H9 (cell line): ENCODE measurements around the gene COLQ. TPM values are rescaled to one million over a fixed set of nuclear protein-coding genes. Genes with fewer than 3 reads are reported as not detected.
"Not testable (repeated sequence)": the region's sequence is repeated elsewhere in the genome, so short reads cannot be mapped to it uniquely, and the experiment has no call there.

Source experiments
- DNase-seq: peaks from one replicate; pipeline ENCODE4 v3.0.0-alpha.2; 2017
- H2AFZ ChIP-seq: one replicate; pipeline ENCODE4 v1.6.1; 2013; ENCODE audit warnings: mild to moderate bottlenecking, low read length, control low read depth, moderate library complexity
- H2AK5ac ChIP-seq: 2 replicates; pipeline ENCODE4 v1.6.1; 2013; ENCODE audit warnings: low read length, control low read depth, mixed read lengths; ENCODE audit not compliant: insufficient read length
- H2BK120ac ChIP-seq: one replicate; pipeline ENCODE4 v1.6.1; 2013; ENCODE audit warnings: low read depth, mild to moderate bottlenecking, low read length, control low read depth, inconsistent platforms; ENCODE audit not compliant: poor library complexity, severe bottlenecking
- H2BK12ac ChIP-seq: 2 replicates; pipeline ENCODE4 v1.6.1; 2013; ENCODE audit warnings: low read length, control low read depth, mixed read lengths, low read depth; ENCODE audit not compliant: insufficient read length
- H2BK15ac ChIP-seq: 2 replicates; pipeline ENCODE4 v1.6.1; 2013; ENCODE audit warnings: low read depth, low read length, control low read depth
- H2BK20ac ChIP-seq: one replicate; pipeline ENCODE4 v1.6.1; 2013; ENCODE audit warnings: low read depth, mild to moderate bottlenecking, low read length, control low read depth, inconsistent platforms; ENCODE audit not compliant: poor library complexity, severe bottlenecking
- H2BK5ac ChIP-seq: 2 replicates; pipeline ENCODE4 v1.6.1; 2013; ENCODE audit warnings: low read length, control low read depth, mixed read lengths; ENCODE audit not compliant: insufficient read length
- H3K14ac ChIP-seq: 2 replicates; pipeline ENCODE4 v1.6.1; 2013; ENCODE audit warnings: low read length, control low read depth; ENCODE audit not compliant: insufficient read depth
- H3K18ac ChIP-seq: 2 replicates; pipeline ENCODE4 v1.6.1; 2013; ENCODE audit warnings: low read depth, mild to moderate bottlenecking, mixed read lengths, low read length, control low read depth; ENCODE audit not compliant: insufficient read length
- H3K23ac ChIP-seq: 2 replicates; pipeline ENCODE4 v1.6.1; 2013; ENCODE audit warnings: low read length, control low read depth, mixed read lengths, low read depth; ENCODE audit not compliant: insufficient read length
- H3K23me2 ChIP-seq: 2 replicates; pipeline ENCODE4 v1.6.1; 2013; ENCODE audit warnings: low read depth, mild to moderate bottlenecking, mixed read lengths, low read length, control low read depth; ENCODE audit not compliant: insufficient read length, poor library complexity, severe bottlenecking
- H3K27ac ChIP-seq: 2 replicates; pipeline ENCODE4 v1.5.1; 2013; ENCODE audit warnings: low read length, control low read depth, mixed read lengths, low read depth; ENCODE audit not compliant: insufficient read length
- H3K27me3 ChIP-seq: 2 replicates; pipeline ENCODE4 v1.6.1; 2013; ENCODE audit warnings: low read length, control low read depth, inconsistent platforms; ENCODE audit not compliant: insufficient read depth
- H3K4ac ChIP-seq: 2 replicates; pipeline ENCODE4 v1.6.1; 2013; ENCODE audit warnings: low read depth, mild to moderate bottlenecking, control low read depth, inconsistent platforms, low read length, moderate library complexity
- H3K4me1 ChIP-seq: 2 replicates; pipeline ENCODE4 v1.6.1; 2013; ENCODE audit warnings: low read length, control low read depth, inconsistent platforms; ENCODE audit not compliant: insufficient read depth
- H3K4me2 ChIP-seq: 2 replicates; pipeline ENCODE4 v1.6.1; 2013; ENCODE audit warnings: low read length, control low read depth, mixed read lengths; ENCODE audit not compliant: insufficient read length, insufficient read depth
- H3K56ac ChIP-seq: 2 replicates; pipeline ENCODE4 v1.6.1; 2013; ENCODE audit warnings: low read depth, mild to moderate bottlenecking, mixed read lengths, low read length, control low read depth; ENCODE audit not compliant: insufficient read length
- H3K79me1 ChIP-seq: 2 replicates; pipeline ENCODE4 v1.6.1; 2013; ENCODE audit warnings: low read depth, mild to moderate bottlenecking, moderate library complexity, low read length, control low read depth, inconsistent platforms; ENCODE audit not compliant: insufficient read depth, poor library complexity, severe bottlenecking
- H3K79me2 ChIP-seq: 2 replicates; pipeline ENCODE4 v1.6.1; 2013; ENCODE audit warnings: low read length, control low read depth, inconsistent platforms; ENCODE audit not compliant: insufficient read depth
- H3K9ac ChIP-seq: 2 replicates; pipeline ENCODE4 v1.6.1; 2013; ENCODE audit warnings: low read length, control low read depth, mixed read lengths; ENCODE audit not compliant: insufficient read length; ENCODE audit errors: extremely low read depth
- H3K9me3 ChIP-seq: one replicate; pipeline ENCODE4 v1.6.1; 2013; ENCODE audit warnings: low read depth, low read length, inconsistent platforms; ENCODE audit not compliant: control insufficient read depth
- H3T11ph ChIP-seq: one replicate; pipeline ENCODE4 v1.6.1; 2013; ENCODE audit warnings: mild to moderate bottlenecking, low read length, control low read depth, inconsistent platforms
- H4K20me1 ChIP-seq: one replicate; pipeline ENCODE4 v1.6.1; 2013; ENCODE audit not compliant: control insufficient read depth, insufficient read length, insufficient read depth
- H4K5ac ChIP-seq: 2 replicates; pipeline ENCODE4 v1.6.1; 2013; ENCODE audit warnings: low read depth, mild to moderate bottlenecking, mixed read lengths, low read length, control low read depth; ENCODE audit not compliant: insufficient read length
- H4K8ac ChIP-seq: replicated peaks from 2 replicates; pipeline ENCODE4 v1.6.1; 2013; ENCODE audit warnings: low read length, control low read depth, mixed read lengths, low read depth; ENCODE audit not compliant: insufficient read length
- H4K91ac ChIP-seq: 2 replicates; pipeline ENCODE4 v1.6.1; 2013; ENCODE audit warnings: low read depth, mild to moderate bottlenecking, moderate library complexity, mixed read lengths, low read length, control low read depth; ENCODE audit not compliant: insufficient read length
- H3K27ac Mint-ChIP-seq, 3 experiments: 2 replicates in 2 of 3; 3 replicates in 1 of 3; pipeline ENCODE4 v1.8.0; 2020 to 2021; ENCODE audit warnings: mixed read lengths in 3 of 3, mild to moderate bottlenecking in 1 of 3, moderate library complexity in 1 of 3
- H3K27me3 Mint-ChIP-seq: 2 replicates; pipeline ENCODE4 v1.8.0; 2021; ENCODE audit warnings: low read depth, mild to moderate bottlenecking, moderate library complexity, mixed read lengths
- H3K36me3 Mint-ChIP-seq, 3 experiments: 2 replicates in 2 of 3; 3 replicates in 1 of 3; pipeline ENCODE4 v1.8.0; 2020 to 2021; ENCODE audit warnings: low read depth in 3 of 3, mixed read lengths in 3 of 3; ENCODE audit not compliant: insufficient read depth in 1 of 3
- H3K4me1 Mint-ChIP-seq, 2 experiments: 2 replicates each; pipeline ENCODE4 v1.8.0; 2020; ENCODE audit warnings: mixed read lengths in 2 of 2
- H3K4me3 Mint-ChIP-seq, 2 experiments: 2 replicates in 1 of 2; 3 replicates in 1 of 2; pipeline ENCODE4 v1.8.0; 2020 to 2021; ENCODE audit warnings: mild to moderate bottlenecking in 2 of 2, mixed read lengths in 2 of 2, moderate library complexity in 1 of 2
- H3K9me3 Mint-ChIP-seq, 2 experiments: 2 replicates in 1 of 2; 3 replicates in 1 of 2; pipeline ENCODE4 v1.8.0; 2020; ENCODE audit warnings: mild to moderate bottlenecking in 2 of 2, mixed read lengths in 2 of 2, moderate library complexity in 1 of 2
- CTCF ChIP-seq: fragments of 200-600 bp; sonication (generic); conservative IDR thresholded peaks from 3 replicates; pipeline ENCODE4 v1.8.0; 2021; ENCODE audit warnings: antibody characterized with exemption, mild to moderate bottlenecking
- WGBS: extraction: QIAGEN DNeasy Blood & Tissue Kit; methylation state at CpG from one replicate; pipeline ENCODE4 v1.1.7; 2013; ENCODE audit warnings: missing lambda C conversion rate, low lambda C conversion rate, mixed read lengths; ENCODE audit not compliant: insufficient read length; ENCODE audit errors: extremely low coverage; 5-methylcytosine and 5-hydroxymethylcytosine counted together
- total RNA-seq: library from RNA; stranded (reverse); gene quantifications from 2 replicates; pipeline ENCODE4 v1.2.1, GENCODE V29; 2021

Gene COLQ
- total RNA-seq, 1 experiment from 2014 or later, result 0.61 TPM

DNA sequence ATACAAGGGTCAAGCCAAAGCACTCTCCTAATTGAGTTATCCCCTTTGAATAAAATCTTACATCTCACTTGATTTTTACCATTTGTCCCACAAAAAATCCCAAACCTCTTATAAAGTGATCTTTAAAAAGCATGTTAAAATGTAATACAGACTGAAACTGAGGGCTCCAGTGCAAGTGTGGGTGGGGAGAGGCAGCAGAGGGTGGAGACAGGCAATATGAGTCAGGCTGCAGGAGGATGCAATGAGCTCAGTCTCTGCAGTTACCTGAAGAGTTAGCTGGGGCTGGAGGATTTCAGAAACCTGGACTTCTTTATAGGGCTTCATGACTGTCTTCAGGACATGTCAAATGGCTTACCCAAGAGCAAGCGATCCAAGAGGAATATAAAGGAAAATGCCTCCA, 14.2 kb upstream of the COLQ start:
- Mint-ChIP-seq H3K36me3 (no peaks in the 10 kb centered on the region), H3K27me3 (peaks cover 2% of the 10 kb centered on the region; the same call in 1 of the 2 replicates), H3K9me3 (no peaks in the 10 kb centered on the region), H3K4me1 (no peaks in the 10 kb centered on the region), H3K4me3 (no peak overlapping the region), H3K27ac (no peak overlapping the region)
- H3K79me1 ChIP-seq, result no peaks in the 10 kb centered on the region
- H4K20me1 ChIP-seq, result no peaks in the 10 kb centered on the region
- H3K18ac ChIP-seq, result no peak overlapping the region
- H3K56ac ChIP-seq, result no peak overlapping the region
- no peaks in the 10 kb centered on the region for H3K9me3 ChIP-seq
- no peaks in the 10 kb centered on the region for H3K79me2 ChIP-seq
- no peak for TF ChIP-seq CTCF
- H2BK5ac ChIP-seq, result no peak overlapping the region
- H2BK20ac ChIP-seq, result no peak overlapping the region
- H3K23me2 ChIP-seq, result no peaks in the 10 kb centered on the region
- WGBS, result no CpG with 5 or more reads among the region's 1 CpG
- no peak overlapping the region for H4K91ac ChIP-seq
- H3K27me3 ChIP-seq, result no peaks in the 10 kb centered on the region
- no peak overlapping the region for H4K5ac ChIP-seq
- no peaks in the 10 kb centered on the region for H3K4me1 ChIP-seq
- H2BK120ac ChIP-seq, result no peak overlapping the region
- H3K23ac ChIP-seq, result no peak overlapping the region
- no peak overlapping the region for H3K14ac ChIP-seq
- H2BK12ac ChIP-seq, result no peak overlapping the region
- no peak overlapping the region for H4K8ac ChIP-seq
- no peak overlapping the region for H2AK5ac ChIP-seq
- H3K27ac ChIP-seq, result no peak overlapping the region
- no peak overlapping the region for H3T11ph ChIP-seq
- H3K9ac ChIP-seq, result no peak overlapping the region
- no peak overlapping the region for H3K4me2 ChIP-seq
- no peak overlapping the region for H3K4ac ChIP-seq
- no peak overlapping the region for H2BK15ac ChIP-seq
- no peak for DNase-seq
- H2AFZ ChIP-seq, result no peak overlapping the region

GRCh38 chr3:15532614-15533013, 11.1 kb upstream of the COLQ start:
- not testable (repeated sequence) for H3K27me3 Mint-ChIP-seq, H3K23ac ChIP-seq, H3K27ac Mint-ChIP-seq, H4K8ac ChIP-seq, H3K9me3 ChIP-seq, H3K79me2 ChIP-seq, H3K4me1 Mint-ChIP-seq, H2BK120ac ChIP-seq, H3K79me1 ChIP-seq, H2AFZ ChIP-seq, H3K27ac ChIP-seq, H3K4me2 ChIP-seq, H3K14ac ChIP-seq, H4K5ac ChIP-seq, H2AK5ac ChIP-seq, H4K91ac ChIP-seq, H3T11ph ChIP-seq, H4K20me1 ChIP-seq, H2BK20ac ChIP-seq, H2BK12ac ChIP-seq, H3K9me3 Mint-ChIP-seq, H2BK15ac ChIP-seq, H3K23me2 ChIP-seq, H3K56ac ChIP-seq, H3K9ac ChIP-seq, H3K36me3 Mint-ChIP-seq, H3K4me1 ChIP-seq, H2BK5ac ChIP-seq, DNase-seq, H3K27me3 ChIP-seq, H3K4ac ChIP-seq, H3K18ac ChIP-seq, H3K4me3 Mint-ChIP-seq
- no CpG with 5 or more reads among the region's 2 CpGs for WGBS
